ENCODE results near the gene B3GNT3.

Gene B3GNT3

DNA sequence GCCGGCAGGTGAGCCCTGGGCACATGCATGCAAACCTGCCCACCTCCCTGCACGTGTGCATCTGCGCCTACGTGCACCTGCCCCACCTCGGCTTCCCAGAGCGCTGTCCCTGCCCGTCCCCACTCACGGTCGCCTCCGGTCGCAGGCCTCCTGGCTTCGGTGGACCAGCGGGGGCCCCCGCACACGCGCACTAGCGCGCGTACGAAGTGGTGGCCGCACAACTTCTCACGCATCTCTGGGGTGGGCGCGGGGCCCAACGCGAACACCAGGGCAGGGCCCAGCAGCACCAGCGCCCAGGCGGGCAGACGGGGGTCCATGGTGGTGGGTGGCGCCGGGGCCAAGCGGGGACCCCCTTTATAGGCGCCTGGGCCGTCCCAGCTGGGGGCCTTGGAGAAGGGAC is 26.3 kb downstream of the B3GNT3 start, which contains the start of gene INSL3:
Gene INSL3 (minus strand): TSS at position 330 of the 400 bp plus-strand sequence. CDS start 13 bp downstream, at position 317.
- no peak within 1 kb of the TSS for H3K4me2 ChIP-seq (ENCODE audit: low read length, poor library complexity, severe bottlenecking)
- H3K9me3 ChIP-seq (ENCODE audit: control insufficient read depth, low read length): peaks cover 5% of the 10 kb centered on the region
- peak within 1 kb of the TSS in 1 of 2 experiments; percentile 23 for H3K4me3 ChIP-seq (ENCODE audit: insufficient read depth in 1 of 2, low read depth in 1 of 2, low read length in 2 of 2)
- no peak within 1 kb of the TSS for H3K9ac ChIP-seq (ENCODE audit: low read length)
- H2BK5ac ChIP-seq (ENCODE audit: low read depth, low read length, poor library complexity, severe bottlenecking): no peak within 1 kb of the TSS
- H2BK12ac ChIP-seq (ENCODE audit: low read length in 2 of 2): no peak within 1 kb of the TSS
- H2BK120ac ChIP-seq (ENCODE audit: low read depth, low read length): no peak within 1 kb of the TSS
- H4K91ac ChIP-seq (ENCODE audit: low read length): no peak within 1 kb of the TSS
- no peak within 1 kb of the TSS for H2BK15ac ChIP-seq (ENCODE audit: low read depth, poor library complexity, severe bottlenecking)
- no peak within 1 kb of the TSS for H3K14ac ChIP-seq (ENCODE audit: low read length in 2 of 2)
- peaks cover 0 to 39% of the 10 kb centered on the region in 2 experiments for H3K27me3 ChIP-seq (ENCODE audit: control insufficient read depth in 1 of 2, insufficient read depth in 1 of 2, low read length in 2 of 2)
- H3K23ac ChIP-seq (ENCODE audit: low read length in 2 of 2): no peak within 1 kb of the TSS
- no peak within 1 kb of the TSS for H3K27ac ChIP-seq (ENCODE audit: low read length, poor library complexity, severe bottlenecking)
- 90% methylated on average over 34 of the region's 34 CpGs for WGBS
- no peak within 1 kb of the TSS for H2AK5ac ChIP-seq (ENCODE audit: low read length, severe bottlenecking)
- no peak within 1 kb of the TSS for H3K4ac ChIP-seq (ENCODE audit: low read depth in 1 of 2, low read length in 2 of 2)
- H3K79me1 ChIP-seq (replicated peaks; ENCODE audit: low read length, poor library complexity, severe bottlenecking): no peaks in the 10 kb centered on the region
- no peak for DNase-seq
- H3K18ac ChIP-seq (ENCODE audit: low read depth in 1 of 2, low read length in 2 of 2): no peak within 1 kb of the TSS
- no peaks in the 10 kb centered on the region for H3K4me1 ChIP-seq (ENCODE audit: control insufficient read depth, insufficient read depth, low read depth, low read length)
- no peaks in the 10 kb centered on the region for H3K36me3 ChIP-seq (ENCODE audit: control insufficient read depth in 1 of 2, insufficient read depth in 2 of 2, low read depth in 1 of 2, low read length in 2 of 2)
- no peak within 1 kb of the TSS for H2AFZ ChIP-seq (ENCODE audit: low read depth, low read length)
- H4K8ac ChIP-seq (ENCODE audit: low read length): no peak within 1 kb of the TSS

DNA sequence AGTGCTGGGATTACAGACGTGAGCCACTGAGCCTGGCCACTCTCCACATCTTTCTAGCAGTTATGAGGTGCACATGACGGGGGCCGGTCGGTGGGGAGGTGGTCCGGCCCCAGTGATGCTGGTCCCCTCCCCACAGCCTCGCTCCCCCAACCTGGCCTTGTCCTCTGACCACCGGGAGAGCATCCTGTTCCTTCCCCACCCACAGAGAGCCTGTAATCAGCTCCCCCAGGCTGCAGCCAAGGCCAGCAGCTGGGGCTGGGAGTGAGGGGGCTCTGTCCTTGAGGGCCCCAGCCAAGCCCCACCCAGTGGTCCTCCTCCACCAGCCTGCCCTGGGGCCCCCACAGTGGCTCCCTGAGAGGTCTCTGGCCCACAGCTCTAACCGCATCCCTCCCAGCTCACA is 29.4 kb downstream of the B3GNT3 start:
- H3K27me3 ChIP-seq (ENCODE audit: control insufficient read depth in 1 of 2, insufficient read depth in 1 of 2, low read length in 2 of 2): peaks cover 0 to 23% of the 10 kb centered on the region in 2 experiments
- no peak overlapping the region for H2BK5ac ChIP-seq (ENCODE audit: low read depth, low read length, poor library complexity, severe bottlenecking)
- no peak overlapping the region for H3K23ac ChIP-seq (ENCODE audit: low read length in 2 of 2)
- no peak for DNase-seq
- no peak overlapping the region for H2AFZ ChIP-seq (ENCODE audit: low read depth, low read length)
- H2BK12ac ChIP-seq (ENCODE audit: low read length in 2 of 2): no peak overlapping the region
- H4K8ac ChIP-seq (ENCODE audit: low read length): no peak overlapping the region
- H3K18ac ChIP-seq (ENCODE audit: low read depth in 1 of 2, low read length in 2 of 2): no peak overlapping the region
- H3K9ac ChIP-seq (ENCODE audit: low read length): no peak overlapping the region
- H3K14ac ChIP-seq (ENCODE audit: low read length in 2 of 2): no peak overlapping the region
- H3K4me3 ChIP-seq (ENCODE audit: insufficient read depth in 1 of 2, low read depth in 1 of 2, low read length in 2 of 2): no peak overlapping the region
- H4K91ac ChIP-seq (ENCODE audit: low read length): no peak overlapping the region
- no peaks in the 10 kb centered on the region for H3K36me3 ChIP-seq (ENCODE audit: control insufficient read depth in 1 of 2, insufficient read depth in 2 of 2, low read depth in 1 of 2, low read length in 2 of 2)
- H3K4ac ChIP-seq (ENCODE audit: low read depth in 1 of 2, low read length in 2 of 2): no peak overlapping the region
- no peak overlapping the region for H2AK5ac ChIP-seq (ENCODE audit: low read length, severe bottlenecking)
- 55% methylated on average over 8 of the region's 8 CpGs for WGBS
- H2BK120ac ChIP-seq (ENCODE audit: low read depth, low read length): no peak overlapping the region
- no peak overlapping the region for H2BK15ac ChIP-seq (ENCODE audit: low read depth, poor library complexity, severe bottlenecking)
- no peaks in the 10 kb centered on the region for H3K4me1 ChIP-seq (ENCODE audit: control insufficient read depth, insufficient read depth, low read depth, low read length)
- H3K79me1 ChIP-seq (replicated peaks; ENCODE audit: low read length, poor library complexity, severe bottlenecking): no peaks in the 10 kb centered on the region
- H3K4me2 ChIP-seq (ENCODE audit: low read length, poor library complexity, severe bottlenecking): no peak overlapping the region
- H3K27ac ChIP-seq (ENCODE audit: low read length, poor library complexity, severe bottlenecking): no peak overlapping the region
- peaks cover 2% of the 10 kb centered on the region for H3K9me3 ChIP-seq (ENCODE audit: control insufficient read depth, low read length)

DNA sequence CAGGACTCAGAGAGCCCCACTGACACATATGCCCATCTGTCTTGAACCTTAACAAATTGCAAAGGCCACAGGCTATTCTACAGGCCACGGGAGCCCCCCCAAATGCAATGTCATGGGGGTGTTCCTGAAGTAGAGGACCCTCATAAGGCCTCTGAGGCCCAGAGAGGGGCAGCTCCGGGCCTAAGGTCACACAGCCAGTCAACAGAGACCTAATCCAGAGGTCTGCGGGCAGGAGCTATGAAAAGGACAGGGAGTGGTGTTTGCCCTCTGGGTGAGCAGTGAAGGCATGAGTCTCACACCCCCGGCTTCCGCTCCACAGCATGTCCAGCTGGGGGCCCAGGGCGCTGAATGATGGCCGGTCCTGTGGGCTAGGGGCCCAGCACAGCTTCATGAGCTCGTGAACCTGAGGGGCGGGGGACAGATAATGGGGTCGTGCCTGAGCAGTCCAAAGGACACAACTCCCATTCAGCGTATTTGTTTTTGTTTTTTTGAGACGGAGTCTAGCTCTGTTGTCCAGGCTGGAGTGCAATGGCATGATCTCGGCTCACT is 31.6 kb downstream of the B3GNT3 start:
- H2BK120ac ChIP-seq (ENCODE audit: low read depth, low read length): no peak overlapping the region
- no peak overlapping the region for H3K27ac ChIP-seq (ENCODE audit: low read length, poor library complexity, severe bottlenecking)
- 92% methylated on average over 13 of the region's 13 CpGs for WGBS

DNA sequence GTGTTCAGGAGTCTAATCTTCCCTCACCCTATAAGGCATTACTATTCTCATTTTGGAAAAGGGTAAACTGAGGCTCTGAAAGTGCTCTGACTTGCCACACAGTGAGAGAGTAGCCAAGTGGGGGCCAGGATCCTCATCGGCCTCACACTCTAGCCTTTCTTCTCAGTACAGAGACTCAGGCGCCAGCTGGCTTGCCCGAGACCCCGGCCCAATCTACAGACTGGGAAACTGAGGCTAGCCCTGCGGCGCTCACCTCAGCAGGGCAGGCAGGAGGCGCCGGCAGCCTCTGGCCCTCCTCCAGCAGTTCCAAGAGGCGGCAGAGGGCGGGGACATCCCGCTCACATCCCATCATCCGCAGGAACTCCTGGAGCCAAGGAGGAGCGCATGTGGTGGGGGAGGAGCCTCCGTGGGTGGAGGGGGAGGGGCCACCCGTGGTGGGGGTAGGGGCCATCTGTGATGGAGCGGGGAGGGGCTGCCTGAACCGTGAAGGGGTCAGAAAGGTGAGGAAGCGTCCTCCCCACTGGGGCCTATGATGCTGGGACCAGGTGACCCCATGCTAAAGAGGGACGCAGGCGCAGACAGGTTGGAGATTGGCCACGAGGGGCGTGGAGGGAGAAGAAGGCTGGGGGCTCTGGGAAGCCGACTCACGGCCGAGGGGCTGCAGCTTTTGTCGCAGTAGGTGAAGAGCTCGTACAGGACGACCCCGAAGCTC is 35.1 kb downstream of the B3GNT3 start:
- 7% methylated on average over 29 of the region's 29 CpGs for WGBS
- H3K23ac ChIP-seq (ENCODE audit: low read length in 2 of 2): no peak overlapping the region
- H3K18ac ChIP-seq (ENCODE audit: low read depth in 1 of 2, low read length in 2 of 2): no peak overlapping the region
- peaks cover 12 to 42% of the 10 kb centered on the region in 2 experiments for H3K27me3 ChIP-seq (ENCODE audit: control insufficient read depth in 1 of 2, insufficient read depth in 1 of 2, low read length in 2 of 2)
- DNase-seq: peak; percentile 55
- H2BK5ac ChIP-seq (ENCODE audit: low read depth, low read length, poor library complexity, severe bottlenecking): no peak overlapping the region
- peaks cover 2% of the 10 kb centered on the region for H3K9me3 ChIP-seq (ENCODE audit: control insufficient read depth, low read length)
- H3K4me3 ChIP-seq (ENCODE audit: insufficient read depth in 1 of 2, low read depth in 1 of 2, low read length in 2 of 2): peak overlapping the region in 1 of 2 experiments; percentile 31
- H3K4me2 ChIP-seq (ENCODE audit: low read length, poor library complexity, severe bottlenecking): no peak overlapping the region
- no peaks in the 10 kb centered on the region for H3K79me1 ChIP-seq (replicated peaks; ENCODE audit: low read length, poor library complexity, severe bottlenecking)
- no peak overlapping the region for H3K4ac ChIP-seq (ENCODE audit: low read depth in 1 of 2, low read length in 2 of 2)
- H2BK12ac ChIP-seq (ENCODE audit: low read length in 2 of 2): no peak overlapping the region
- no peak overlapping the region for H4K91ac ChIP-seq (ENCODE audit: low read length)
- H3K36me3 ChIP-seq (ENCODE audit: control insufficient read depth in 1 of 2, insufficient read depth in 2 of 2, low read depth in 1 of 2, low read length in 2 of 2): no peaks in the 10 kb centered on the region
- peak overlapping the region; percentile 29 for H4K8ac ChIP-seq (ENCODE audit: low read length)
- H3K9ac ChIP-seq (ENCODE audit: low read length): no peak overlapping the region
- no peak overlapping the region for H2BK15ac ChIP-seq (ENCODE audit: low read depth, poor library complexity, severe bottlenecking)
- no peak overlapping the region for H3K27ac ChIP-seq (ENCODE audit: low read length, poor library complexity, severe bottlenecking)
- no peak overlapping the region for H3K14ac ChIP-seq (ENCODE audit: low read length in 2 of 2)
- H2AFZ ChIP-seq (ENCODE audit: low read depth, low read length): no peak overlapping the region
- H2BK120ac ChIP-seq (ENCODE audit: low read depth, low read length): no peak overlapping the region
- no peak overlapping the region for H2AK5ac ChIP-seq (ENCODE audit: low read length, severe bottlenecking)
- peaks cover 8% of the 10 kb centered on the region for H3K4me1 ChIP-seq (ENCODE audit: control insufficient read depth, insufficient read depth, low read depth, low read length)

More for the DNA sequence above, 31.6 kb downstream of the B3GNT3 start:
- H3K27me3 ChIP-seq (ENCODE audit: control insufficient read depth in 1 of 2, insufficient read depth in 1 of 2, low read length in 2 of 2): peaks cover 12 to 40% of the 10 kb centered on the region in 2 experiments
- no peak overlapping the region for H2BK5ac ChIP-seq (ENCODE audit: low read depth, low read length, poor library complexity, severe bottlenecking)
- DNase-seq: no peak
- peaks cover 8% of the 10 kb centered on the region for H3K4me1 ChIP-seq (ENCODE audit: control insufficient read depth, insufficient read depth, low read depth, low read length)
- H2AK5ac ChIP-seq (ENCODE audit: low read length, severe bottlenecking): no peak overlapping the region
- peaks cover 2% of the 10 kb centered on the region for H3K9me3 ChIP-seq (ENCODE audit: control insufficient read depth, low read length)
- no peak overlapping the region for H3K18ac ChIP-seq (ENCODE audit: low read depth in 1 of 2, low read length in 2 of 2)
- no peaks in the 10 kb centered on the region for H3K36me3 ChIP-seq (ENCODE audit: control insufficient read depth in 1 of 2, insufficient read depth in 2 of 2, low read depth in 1 of 2, low read length in 2 of 2)
- H2AFZ ChIP-seq (ENCODE audit: low read depth, low read length): no peak overlapping the region
- no peak overlapping the region for H3K4me2 ChIP-seq (ENCODE audit: low read length, poor library complexity, severe bottlenecking)
- no peak overlapping the region for H3K4me3 ChIP-seq (ENCODE audit: insufficient read depth in 1 of 2, low read depth in 1 of 2, low read length in 2 of 2)
- H3K79me1 ChIP-seq (replicated peaks; ENCODE audit: low read length, poor library complexity, severe bottlenecking): no peaks in the 10 kb centered on the region
- H3K9ac ChIP-seq (ENCODE audit: low read length): no peak overlapping the region
- no peak overlapping the region for H2BK12ac ChIP-seq (ENCODE audit: low read length in 2 of 2)
- H3K4ac ChIP-seq (ENCODE audit: low read depth in 1 of 2, low read length in 2 of 2): no peak overlapping the region
- H4K8ac ChIP-seq (ENCODE audit: low read length): no peak overlapping the region
- H4K91ac ChIP-seq (ENCODE audit: low read length): no peak overlapping the region
- no peak overlapping the region for H2BK15ac ChIP-seq (ENCODE audit: low read depth, poor library complexity, severe bottlenecking)
- no peak overlapping the region for H3K14ac ChIP-seq (ENCODE audit: low read length in 2 of 2)
- no peak overlapping the region for H3K23ac ChIP-seq (ENCODE audit: low read length in 2 of 2)
